MM.1S (cell line): ENCODE measurements around the gene ATP11C.

Source experiments
- DNase-seq: peaks from one replicate; pipeline ENCODE4 v3.0.0-alpha.2; 2015
- H2AFZ ChIP-seq: fragments of 300-600 bp; sonication (generic); 2 replicates; pipeline ENCODE4 v1.6.0; 2016; ENCODE audit warnings: antibody characterized with exemption, low read length
- H3F3A ChIP-seq: fragments of 300-600 bp; sonication (generic); 2 replicates; pipeline ENCODE4 v1.6.1; 2016; ENCODE audit warnings: mild to moderate bottlenecking, antibody characterized with exemption, low read length, moderate library complexity, mixed read lengths; ENCODE audit not compliant: insufficient read depth
- H3K27ac ChIP-seq: fragments of 300-600 bp; sonication (generic); 2 replicates; pipeline ENCODE4 v1.5.1; 2016; ENCODE audit warnings: mild to moderate bottlenecking, low read length
- H3K27me3 ChIP-seq: fragments of 300-600 bp; sonication (generic); replicated peaks from 2 replicates; pipeline ENCODE4 v1.6.0; 2016; ENCODE audit warnings: low read length; ENCODE audit not compliant: insufficient read depth
- H3K36me3 ChIP-seq: fragments of 300-600 bp; sonication (generic); replicated peaks from 2 replicates; pipeline ENCODE4 v1.6.1; 2016; ENCODE audit warnings: mild to moderate bottlenecking, low read length, mixed read lengths; ENCODE audit not compliant: insufficient read depth
- H3K4me1 ChIP-seq: fragments of 300-600 bp; sonication (generic); 2 replicates; pipeline ENCODE4 v1.6.1; 2016; ENCODE audit warnings: low read length, mixed read lengths
- H3K4me2 ChIP-seq: fragments of 300-600 bp; sonication (generic); 2 replicates; pipeline ENCODE4 v1.6.0; 2016; ENCODE audit warnings: low read depth, low read length
- H3K4me3 ChIP-seq: fragments of 300-600 bp; sonication (generic); 2 replicates; pipeline ENCODE4 v1.5.1; 2016; ENCODE audit warnings: low read length, mixed read lengths
- H3K79me2 ChIP-seq: fragments of 300-600 bp; sonication (generic); 2 replicates; pipeline ENCODE4 v1.6.1; 2016; ENCODE audit warnings: mixed run types, low read length, mixed read lengths
- H3K9ac ChIP-seq: fragments of 300-600 bp; sonication (generic); 2 replicates; pipeline ENCODE4 v1.6.1; 2016; ENCODE audit warnings: low read length, mixed read lengths
- H3K9me2 ChIP-seq: fragments of 300-600 bp; sonication (generic); replicated peaks from 2 replicates; pipeline ENCODE4 v1.6.1; 2016; ENCODE audit warnings: mild to moderate bottlenecking, low read length, mixed read lengths; ENCODE audit not compliant: insufficient read depth
- H3K9me3 ChIP-seq: fragments of 300-600 bp; sonication (generic); replicated peaks from 2 replicates; pipeline ENCODE4 v1.6.1; 2016; ENCODE audit warnings: mild to moderate bottlenecking, low read length, mixed read lengths; ENCODE audit not compliant: insufficient read depth
- H4K20me1 ChIP-seq: fragments of 300-600 bp; sonication (generic); 2 replicates; pipeline ENCODE4 v1.6.1; 2016; ENCODE audit warnings: mild to moderate bottlenecking, low read length, moderate library complexity, mixed read lengths; ENCODE audit not compliant: insufficient read depth
- CTCF ChIP-seq: fragments of 300-600 bp; sonication (generic); IDR thresholded peaks from 2 replicates; pipeline ENCODE4 v1.5.1; 2016; ENCODE audit warnings: antibody characterized with exemption, low read length, mixed read lengths
- EZH2 ChIP-seq: fragments of 300-600 bp; sonication (generic); optimal IDR thresholded peaks from 2 replicates; pipeline ENCODE3; 2017; ENCODE audit warnings: low read depth, mild to moderate bottlenecking, antibody characterized with exemption, low read length, mixed read lengths
- EZH2phosphoT487 ChIP-seq: fragments of 300-600 bp; sonication (generic); IDR thresholded peaks from 2 replicates; pipeline ENCODE4 v1.6.1; 2018; ENCODE audit warnings: antibody characterized with exemption, low read length

The ATP11C gene

GRCh38 chrX:139914421-139914820 is 18.4 kb downstream of the ATP11C start:
- no peaks in the 10 kb centered on the region for H3K27me3 ChIP-seq
- H2AFZ ChIP-seq = no peak overlapping the region
- H3K9me2 ChIP-seq = no peaks in the 10 kb centered on the region
- 0 out of 2 replicates have a peak, but pooled peaks cover 4% of the 10 kb centered on the region for H3K79me2 ChIP-seq
- H3F3A ChIP-seq = no peaks in the 10 kb centered on the region
- H3K9ac ChIP-seq = no peak overlapping the region
- H3K4me3 ChIP-seq = no peak overlapping the region
- no peaks in the 10 kb centered on the region for H3K4me1 ChIP-seq
- no peaks in the 10 kb centered on the region for H4K20me1 ChIP-seq
- no peak for TF ChIP-seq CTCF
- no peak for TF ChIP-seq EZH2
- TF ChIP-seq EZH2phosphoT487 = no peak
- no peaks in the 10 kb centered on the region for H3K9me3 ChIP-seq
- no peak overlapping the region for H3K4me2 ChIP-seq
- DNase-seq = no peak
- no peaks in the 10 kb centered on the region for H3K36me3 ChIP-seq
- no peak overlapping the region for H3K27ac ChIP-seq

- Histone ChIP-seq H4K20me1 (no peaks in the 10 kb centered on the region), H2AFZ (no peak overlapping the region), H3K79me2 (no peaks in the 10 kb centered on the region), H3K4me1 (no peaks in the 10 kb centered on the region), H3K9me2 (no peaks in the 10 kb centered on the region), H3F3A (no peaks in the 10 kb centered on the region), H3K36me3 (no peaks in the 10 kb centered on the region), H3K27ac (no peak overlapping the region), H3K9me3 (no peaks in the 10 kb centered on the region), H3K4me2 (no peak overlapping the region), H3K4me3 (no peak overlapping the region), H3K27me3 (no peaks in the 10 kb centered on the region), H3K9ac (no peak overlapping the region)
- DNase-seq = no peak
- TF ChIP-seq EZH2phosphoT487 = no peak
- no peak for TF ChIP-seq CTCF
- no peak for TF ChIP-seq EZH2
Observed at GRCh38 chrX:139909712-139910111, 23.1 kb downstream of the ATP11C start.

GRCh38 chrX:139907078-139907477 is 25.8 kb downstream of the ATP11C start:
- Histone ChIP-seq H3K79me2 (no peaks in the 10 kb centered on the region), H4K20me1 (no peaks in the 10 kb centered on the region)

More at GRCh38 chrX:139907078-139907477, 25.8 kb downstream of the ATP11C start:
- Histone ChIP-seq H2AFZ (no peak overlapping the region), H3K27ac (no peak overlapping the region), H3K4me2 (no peak overlapping the region), H3K9ac (no peak overlapping the region), H3K36me3 (no peaks in the 10 kb centered on the region), H3K27me3 (no peaks in the 10 kb centered on the region), H3F3A (no peaks in the 10 kb centered on the region), H3K4me3 (no peak overlapping the region), H3K9me3 (no peaks in the 10 kb centered on the region), H3K4me1 (no peaks in the 10 kb centered on the region), H3K9me2 (no peaks in the 10 kb centered on the region)
- TF ChIP-seq CTCF (no peak), EZH2 (no peak), EZH2phosphoT487 (no peak)
- no peak for DNase-seq
